Progenitor cell of endocrine pancreas (in vitro differentiated cells): ENCODE data around the gene CEP162. TPM values are rescaled to one million over a fixed set of nuclear protein-coding genes. Genes with fewer than 3 reads are reported as not detected.

Experiments
- DNase-seq: peaks from one replicate; pipeline ENCODE4 v3.0.0; 2021; ENCODE audit warnings: low spot score; ENCODE audit not compliant: unreplicated experiment
- H3K27ac Mint-ChIP-seq: 2 replicates; pipeline ENCODE4 v1.8.0; 2021; ENCODE audit warnings: mild to moderate bottlenecking, moderate library complexity, mixed read lengths
- H3K27me3 Mint-ChIP-seq: 2 replicates; pipeline ENCODE4 v1.8.0; 2021; ENCODE audit warnings: mixed read lengths
- H3K36me3 Mint-ChIP-seq: 2 replicates; pipeline ENCODE4 v1.8.0; 2022; ENCODE audit warnings: mixed read lengths; ENCODE audit not compliant: insufficient read depth
- H3K4me1 Mint-ChIP-seq: 2 replicates; pipeline ENCODE4 v1.8.0; 2021; ENCODE audit warnings: low read depth, mixed read lengths
- H3K4me3 Mint-ChIP-seq: 2 replicates; pipeline ENCODE4 v1.8.0; 2021; ENCODE audit warnings: low read depth, mild to moderate bottlenecking, moderate library complexity, mixed read lengths
- H3K9me3 Mint-ChIP-seq: 2 replicates; pipeline ENCODE4 v1.8.0; 2021; ENCODE audit warnings: low read depth, mixed read lengths
- total RNA-seq: library from RNA; stranded (reverse); gene quantifications from 2 replicates; pipeline ENCODE4 v1.2.1, GENCODE V29; 2021
- TF ChIP-seq, protein P1 (sequence below): fragments of 200-600 bp; sonication (generic); IDR thresholded peaks from one replicate; pipeline ENCODE4 v1.5.0; 2021; ENCODE audit warnings: antibody characterized with exemption, mild to moderate bottlenecking; ENCODE audit not compliant: unreplicated experiment

Gene CEP162
- total RNA-seq, 1 donor from 2014 or later: 23.2 TPM

GRCh38 chr6:84271061-84271716 is 43.7 kb upstream of the CEP162 start:
- no peak for DNase-seq
- no peak overlapping the region for H3K4me3 Mint-ChIP-seq
- no peak overlapping the region for H3K27ac Mint-ChIP-seq
- H3K9me3 Mint-ChIP-seq: no peaks in the 10 kb centered on the region
- TF ChIP-seq, protein P1, sequence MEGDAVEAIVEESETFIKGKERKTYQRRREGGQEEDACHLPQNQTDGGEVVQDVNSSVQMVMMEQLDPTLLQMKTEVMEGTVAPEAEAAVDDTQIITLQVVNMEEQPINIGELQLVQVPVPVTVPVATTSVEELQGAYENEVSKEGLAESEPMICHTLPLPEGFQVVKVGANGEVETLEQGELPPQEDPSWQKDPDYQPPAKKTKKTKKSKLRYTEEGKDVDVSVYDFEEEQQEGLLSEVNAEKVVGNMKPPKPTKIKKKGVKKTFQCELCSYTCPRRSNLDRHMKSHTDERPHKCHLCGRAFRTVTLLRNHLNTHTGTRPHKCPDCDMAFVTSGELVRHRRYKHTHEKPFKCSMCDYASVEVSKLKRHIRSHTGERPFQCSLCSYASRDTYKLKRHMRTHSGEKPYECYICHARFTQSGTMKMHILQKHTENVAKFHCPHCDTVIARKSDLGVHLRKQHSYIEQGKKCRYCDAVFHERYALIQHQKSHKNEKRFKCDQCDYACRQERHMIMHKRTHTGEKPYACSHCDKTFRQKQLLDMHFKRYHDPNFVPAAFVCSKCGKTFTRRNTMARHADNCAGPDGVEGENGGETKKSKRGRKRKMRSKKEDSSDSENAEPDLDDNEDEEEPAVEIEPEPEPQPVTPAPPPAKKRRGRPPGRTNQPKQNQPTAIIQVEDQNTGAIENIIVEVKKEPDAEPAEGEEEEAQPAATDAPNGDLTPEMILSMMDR: no peak
- peaks cover 2% of the 10 kb centered on the region for H3K27me3 Mint-ChIP-seq
- H3K36me3 Mint-ChIP-seq: no peaks in the 10 kb centered on the region
- H3K4me1 Mint-ChIP-seq: peaks cover 10% of the 10 kb centered on the region

DNA sequence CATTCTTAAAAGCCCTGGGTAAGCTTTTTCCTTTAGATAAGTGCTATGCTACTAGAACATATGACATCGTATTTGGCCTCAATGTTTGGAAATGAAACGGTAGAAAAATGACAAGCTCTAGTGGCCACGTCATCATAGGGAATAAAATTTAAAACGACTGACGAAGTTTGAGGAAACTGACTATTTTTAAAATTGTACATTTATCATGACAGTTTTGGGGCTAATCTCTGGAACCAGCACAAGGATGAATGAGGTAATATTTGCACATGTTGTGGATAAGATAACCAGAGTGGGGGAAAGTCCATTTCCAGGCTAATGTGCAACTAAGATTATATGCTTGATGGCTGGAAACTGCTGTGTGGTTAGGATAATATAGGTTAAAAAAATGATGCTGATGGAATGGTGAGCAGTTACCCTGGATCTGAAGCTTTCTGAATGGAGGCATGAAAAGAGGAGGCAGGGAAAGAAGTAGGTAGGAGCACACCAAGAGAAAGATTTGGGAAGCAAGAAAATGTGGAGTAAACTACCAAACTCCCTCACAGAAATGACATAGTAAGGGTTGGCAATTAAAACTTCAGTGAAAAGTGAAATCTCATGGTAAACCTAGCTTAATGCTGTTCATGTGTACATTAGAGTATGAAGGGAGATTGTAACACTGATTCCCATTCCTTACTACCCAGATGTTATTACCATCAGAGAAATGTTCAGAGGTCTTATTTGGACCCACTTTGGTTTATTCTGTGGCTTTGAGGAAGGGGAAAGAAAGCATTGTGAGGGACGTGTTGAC is 42.7 kb upstream of the CEP162 start:
- no peak overlapping the region for H3K4me3 Mint-ChIP-seq
- H3K9me3 Mint-ChIP-seq: no peaks in the 10 kb centered on the region
- TF ChIP-seq, protein P1: no peak
- H3K27ac Mint-ChIP-seq: no peak overlapping the region
- DNase-seq: no peak
- no peaks in the 10 kb centered on the region for H3K36me3 Mint-ChIP-seq
- peaks cover 10% of the 10 kb centered on the region for H3K4me1 Mint-ChIP-seq
- peaks cover 2% of the 10 kb centered on the region for H3K27me3 Mint-ChIP-seq

GRCh38 chr6:84268781-84269180 is 41.3 kb upstream of the CEP162 start:
- TF ChIP-seq, protein P1: no peak
- Mint-ChIP-seq H3K4me3 (no peak overlapping the region), H3K27me3 (peaks cover under 1% of the 10 kb centered on the region), H3K36me3 (no peaks in the 10 kb centered on the region), H3K9me3 (no peaks in the 10 kb centered on the region), H3K4me1 (peaks cover 10% of the 10 kb centered on the region), H3K27ac (no peak overlapping the region)
- no peak for DNase-seq

DNA sequence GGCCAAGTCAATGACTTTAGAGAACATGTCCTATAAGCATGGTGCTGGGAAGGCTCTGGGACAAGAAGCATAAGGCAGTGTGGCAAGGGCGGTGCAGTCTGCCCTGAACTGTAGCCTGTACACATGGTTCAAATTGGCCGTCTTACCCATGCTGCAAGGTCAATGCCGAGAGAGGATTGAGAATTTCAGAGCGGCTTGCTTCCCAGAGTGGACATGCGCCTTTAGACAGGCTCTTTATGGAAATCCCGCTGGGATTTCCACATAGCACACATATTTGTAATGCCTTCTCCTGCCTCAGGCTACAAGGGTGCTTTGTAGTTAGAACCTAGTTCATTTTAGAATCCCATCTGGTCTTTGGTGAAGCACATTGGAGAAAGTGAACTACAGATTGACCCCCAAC is 36.1 kb upstream of the CEP162 start:
- no peak for DNase-seq
- Mint-ChIP-seq H3K36me3 (no peaks in the 10 kb centered on the region), H3K4me3 (no peak overlapping the region), H3K27ac (no peak overlapping the region), H3K27me3 (no peaks in the 10 kb centered on the region), H3K4me1 (no peaks in the 10 kb centered on the region), H3K9me3 (no peaks in the 10 kb centered on the region)
- TF ChIP-seq, protein P1: no peak

DNA sequence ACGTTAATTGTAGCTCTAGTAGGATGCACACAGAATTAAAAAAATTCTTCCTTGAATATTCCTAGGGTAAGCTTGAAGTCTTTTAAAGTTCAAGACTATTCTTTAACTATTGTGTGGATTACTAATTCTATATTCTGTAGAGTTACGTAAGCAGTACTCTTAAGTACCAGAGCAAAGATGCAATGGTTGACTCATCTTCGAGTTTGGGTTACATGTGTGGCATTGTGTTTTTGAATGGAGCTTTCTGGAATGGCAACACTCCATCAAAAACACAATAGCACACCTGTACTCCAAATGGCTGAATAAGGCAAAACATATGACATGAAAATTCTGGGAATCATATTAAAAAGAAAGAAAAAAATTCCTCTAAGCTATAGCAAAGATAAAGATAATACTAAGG is 33.5 kb upstream of the CEP162 start:
- H3K27ac Mint-ChIP-seq: no peak overlapping the region
- H3K27me3 Mint-ChIP-seq: no peaks in the 10 kb centered on the region
- no peaks in the 10 kb centered on the region for H3K36me3 Mint-ChIP-seq
- TF ChIP-seq, protein P1: no peak
- H3K4me1 Mint-ChIP-seq: peaks cover 7% of the 10 kb centered on the region
- DNase-seq: no peak
- no peaks in the 10 kb centered on the region for H3K9me3 Mint-ChIP-seq
- no peak overlapping the region for H3K4me3 Mint-ChIP-seq
